Measurements from ENCODE around the gene PEX11B. TPM values are rescaled to one million over a fixed set of nuclear protein-coding genes. Genes with fewer than 3 reads are reported as not detected.
A peak's percentile ranks its signal among the peaks of the same experiment; 100 is the strongest.

PEX11B gene
- total and polyA plus RNA-seq, 9 donors: 18.2 to 44.4 (median 26.9) TPM

DNA sequence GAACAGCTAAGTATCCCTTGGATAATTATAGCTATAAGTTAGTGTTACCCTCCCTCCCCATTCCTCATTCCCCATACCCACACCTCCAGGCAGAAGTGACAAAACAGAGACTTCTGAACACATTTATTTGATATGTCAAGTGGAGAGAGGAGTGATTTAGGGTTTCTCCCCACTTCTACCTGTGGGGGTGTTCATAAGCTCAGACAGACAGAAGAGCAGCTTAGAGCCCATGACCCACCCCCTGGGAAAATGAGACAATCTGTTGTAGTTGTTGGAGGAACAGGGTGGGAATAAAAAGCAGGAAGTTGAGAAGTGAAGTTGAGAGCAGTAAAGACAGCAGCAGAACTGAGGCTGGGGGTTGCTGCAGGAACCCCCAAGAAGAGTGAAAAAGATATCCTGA lies 40.8 kb upstream of the PEX11B start:
- H3K9me3 ChIP-seq: no peaks in the 10 kb centered on the region
- H3K4me1 ChIP-seq (ENCODE audit: insufficient read depth): peaks cover 4% of the 10 kb centered on the region
- TF ChIP-seq, protein P1, sequence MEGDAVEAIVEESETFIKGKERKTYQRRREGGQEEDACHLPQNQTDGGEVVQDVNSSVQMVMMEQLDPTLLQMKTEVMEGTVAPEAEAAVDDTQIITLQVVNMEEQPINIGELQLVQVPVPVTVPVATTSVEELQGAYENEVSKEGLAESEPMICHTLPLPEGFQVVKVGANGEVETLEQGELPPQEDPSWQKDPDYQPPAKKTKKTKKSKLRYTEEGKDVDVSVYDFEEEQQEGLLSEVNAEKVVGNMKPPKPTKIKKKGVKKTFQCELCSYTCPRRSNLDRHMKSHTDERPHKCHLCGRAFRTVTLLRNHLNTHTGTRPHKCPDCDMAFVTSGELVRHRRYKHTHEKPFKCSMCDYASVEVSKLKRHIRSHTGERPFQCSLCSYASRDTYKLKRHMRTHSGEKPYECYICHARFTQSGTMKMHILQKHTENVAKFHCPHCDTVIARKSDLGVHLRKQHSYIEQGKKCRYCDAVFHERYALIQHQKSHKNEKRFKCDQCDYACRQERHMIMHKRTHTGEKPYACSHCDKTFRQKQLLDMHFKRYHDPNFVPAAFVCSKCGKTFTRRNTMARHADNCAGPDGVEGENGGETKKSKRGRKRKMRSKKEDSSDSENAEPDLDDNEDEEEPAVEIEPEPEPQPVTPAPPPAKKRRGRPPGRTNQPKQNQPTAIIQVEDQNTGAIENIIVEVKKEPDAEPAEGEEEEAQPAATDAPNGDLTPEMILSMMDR (IDR thresholded peaks at IDR 0.05): no peak
- TF ChIP-seq POLR2A (IDR thresholded peaks at IDR 0.05): no peak
- TF ChIP-seq EP300 (IDR thresholded peaks at IDR 0.05): no peak
- no peaks in the 10 kb centered on the region for H3K36me3 ChIP-seq
- no peaks in the 10 kb centered on the region for H3K27me3 ChIP-seq
- no peak for DNase-seq
- H3K27ac ChIP-seq: peak overlapping the region in 1 of 2 donors; percentile 87
- intact Hi-C loops (cut with DNase I): no loop called here
- no peak overlapping the region for H3K4me3 ChIP-seq

DNA sequence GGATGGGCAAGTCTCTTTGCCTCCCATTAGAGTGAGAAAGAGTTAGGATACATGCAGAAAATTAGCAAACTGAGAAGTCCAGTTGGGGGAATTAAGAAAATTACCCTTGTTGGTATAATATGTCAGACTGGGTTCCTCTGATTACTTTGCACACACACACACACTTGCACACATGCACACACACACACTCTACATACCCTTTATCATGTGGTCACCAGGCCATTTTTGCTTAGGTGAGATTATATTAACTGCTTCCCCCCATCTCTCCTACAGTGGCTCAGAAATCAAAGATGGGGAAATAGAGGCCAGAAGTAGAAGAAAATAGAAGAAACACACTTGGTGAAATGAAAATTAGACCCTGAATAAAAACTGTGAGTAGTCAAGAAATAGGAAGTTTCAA lies 40.2 kb upstream of the PEX11B start:
- intact Hi-C loops (cut with DNase I): no loop called here
- Histone ChIP-seq H3K27ac (peak overlapping the region in 1 of 2 donors; percentile 98), H3K4me3 (no peak overlapping the region), H3K27me3 (no peaks in the 10 kb centered on the region), H3K4me1 (ENCODE audit: insufficient read depth) (peaks cover 6% of the 10 kb centered on the region), H3K36me3 (no peaks in the 10 kb centered on the region), H3K9me3 (no peaks in the 10 kb centered on the region)
- TF ChIP-seq POLR2A (IDR thresholded peaks at IDR 0.05) (no peak), EP300 (IDR thresholded peaks at IDR 0.05) (no peak)
- TF ChIP-seq, protein P1 (IDR thresholded peaks at IDR 0.05): no peak
- DNase-seq: no peak

DNA sequence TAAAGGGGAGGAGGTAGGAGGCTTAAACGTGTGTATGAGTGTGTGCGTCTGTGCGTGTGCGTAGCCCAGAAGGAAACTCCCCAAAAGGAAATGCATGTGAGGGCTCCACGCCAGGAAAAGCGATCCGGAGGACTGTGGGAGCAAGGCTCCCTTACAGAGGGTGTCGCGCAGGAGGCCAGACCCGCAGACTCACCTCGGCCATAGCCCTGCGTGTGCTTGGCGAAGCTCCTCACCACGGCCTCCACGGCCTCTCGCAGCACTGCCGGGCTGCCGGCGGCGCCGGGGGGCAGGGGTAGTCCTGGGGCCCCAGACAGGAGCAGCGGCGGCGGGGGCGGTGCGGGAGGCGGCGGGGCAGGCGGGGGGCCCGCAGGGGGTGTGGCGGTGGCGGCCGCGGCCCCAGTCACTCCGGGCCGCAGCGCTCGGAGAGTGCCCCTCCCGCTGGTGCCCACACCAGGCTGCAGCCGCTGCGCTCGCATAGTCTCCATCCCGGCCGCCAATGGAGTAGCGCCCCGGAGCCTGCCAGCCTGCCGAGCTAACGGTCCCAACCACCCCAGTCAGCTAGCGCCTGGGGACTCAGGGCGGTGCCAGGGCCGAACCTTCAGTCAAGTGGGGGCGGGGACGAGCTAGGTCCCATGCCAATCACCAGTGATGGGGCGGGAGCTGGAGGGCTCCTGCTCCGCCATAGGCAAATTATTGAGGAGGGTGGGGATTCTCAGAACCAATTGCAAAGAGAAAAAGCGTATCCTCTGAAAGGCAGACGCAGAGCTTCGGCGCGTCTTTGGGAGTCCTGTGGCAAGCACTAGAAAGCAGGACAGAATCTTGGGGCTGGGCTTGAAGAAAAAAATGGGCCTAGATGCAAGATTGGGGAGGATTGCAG lies 39.2 kb upstream of the PEX11B start, which contains the start of gene LIX1L:
Gene LIX1L, minus strand, starts transcription at position 575 of the 877 bp plus-strand sequence. Its CDS starts 90 bp downstream, at position 485.
- 0% methylated on average over 52 to 60 of the region's 60 CpGs for WGBS, 3 donors
- peak within 1 kb of the TSS; percentile 83 to 98 for H3K27ac ChIP-seq
- H3K27me3 ChIP-seq: no peaks in the 10 kb centered on the region
- intact Hi-C loops (cut with DNase I): no loop called here
- H3K36me3 ChIP-seq: no peaks in the 10 kb centered on the region
- DNase-seq: peak; percentile 95 to 96 (median 96)
- peaks cover 6% of the 10 kb centered on the region for H3K4me1 ChIP-seq (ENCODE audit: insufficient read depth)
- TF ChIP-seq POLR2A (IDR thresholded peaks at IDR 0.05) (peak; percentile 86), EP300 (IDR thresholded peaks at IDR 0.05) (peak; percentile 46)
- TF ChIP-seq, protein P1 (IDR thresholded peaks at IDR 0.05): no peak
- H3K9me3 ChIP-seq: no peaks in the 10 kb centered on the region
- peak within 1 kb of the TSS; percentile 86 for H3K4me3 ChIP-seq

DNA sequence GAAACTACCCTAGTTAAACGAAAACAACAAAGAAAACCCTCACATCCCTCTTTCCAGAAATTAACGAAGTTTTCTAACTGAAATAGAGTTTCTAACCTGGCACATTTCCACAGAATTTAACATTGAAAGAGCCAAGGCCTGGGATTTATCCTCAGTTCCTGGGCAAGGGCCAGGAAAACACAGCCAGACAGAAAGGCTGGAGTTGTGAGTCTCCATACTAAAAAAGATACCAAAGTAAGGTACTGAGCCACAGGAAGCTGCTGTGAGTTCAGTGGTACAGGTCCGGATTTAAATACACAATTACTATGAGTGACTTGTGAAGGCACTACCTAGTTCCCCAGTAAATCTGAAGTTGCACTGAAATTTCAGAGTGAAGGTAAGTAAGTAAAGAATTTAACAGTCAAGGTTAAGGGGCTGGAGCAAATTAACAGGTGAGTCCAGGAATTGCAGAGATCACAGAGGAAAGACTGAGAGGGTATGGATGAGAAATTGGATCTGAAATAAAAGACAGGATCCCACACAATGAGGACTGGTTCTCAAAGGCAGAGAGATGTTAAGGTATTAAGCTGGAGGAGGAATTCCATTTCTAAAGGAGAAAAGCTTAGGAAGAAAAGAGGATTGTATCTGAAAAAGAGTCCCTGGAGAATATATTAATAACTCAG lies 38.4 kb upstream of the PEX11B start:
- H3K4me3 ChIP-seq: peak overlapping the region; percentile 86
- no peaks in the 10 kb centered on the region for H3K27me3 ChIP-seq
- WGBS, 3 donors: 0 to 2% (median 0%) methylated on average over 3 of the region's 3 CpGs
- TF ChIP-seq EP300 (IDR thresholded peaks at IDR 0.05) (no peak), POLR2A (IDR thresholded peaks at IDR 0.05) (no peak)
- TF ChIP-seq, protein P1 (IDR thresholded peaks at IDR 0.05): peak in 1 of 3 donors; percentile 18
- peaks cover 8% of the 10 kb centered on the region for H3K4me1 ChIP-seq (ENCODE audit: insufficient read depth)
- H3K27ac ChIP-seq: peak overlapping the region; percentile 83 to 98
- no peaks in the 10 kb centered on the region for H3K36me3 ChIP-seq
- intact Hi-C loops (cut with DNase I): no loop called here
- H3K9me3 ChIP-seq: no peaks in the 10 kb centered on the region
- DNase-seq: peak; percentile 61 to 78 (median 72)
